Adipocyte (in vitro differentiated cells): ENCODE data around the gene BAIAP2.
"Not testable (repeated sequence)": the region's sequence is repeated elsewhere in the genome, so short reads cannot be mapped to it uniquely, and the experiment has no call there.

Experiments
- DNase-seq: peaks from one replicate; pipeline ENCODE4 v3.0.0-alpha.2; 2015; ENCODE audit warnings: low read depth
- H3K27me3 ChIP-seq: replicated peaks from 2 replicates; pipeline ENCODE4 v1.7.0; 2013; ENCODE audit warnings: mild to moderate bottlenecking, low read length, moderate library complexity; ENCODE audit not compliant: control insufficient read depth, insufficient read depth
- H3K36me3 ChIP-seq: 2 replicates; pipeline ENCODE4 v1.7.0; 2013; ENCODE audit warnings: low read length, mild to moderate bottlenecking, moderate library complexity; ENCODE audit not compliant: control insufficient read depth, insufficient read depth, severe bottlenecking
- H3K4me1 ChIP-seq: 2 replicates; pipeline ENCODE4 v1.7.0; 2013; ENCODE audit warnings: mild to moderate bottlenecking, low read length, moderate library complexity; ENCODE audit not compliant: control insufficient read depth, insufficient read depth
- H3K4me3 ChIP-seq: 2 replicates; pipeline ENCODE4 v1.7.0; 2013; ENCODE audit warnings: mild to moderate bottlenecking, low read length, moderate library complexity
- H3K9ac ChIP-seq: 2 replicates; pipeline ENCODE4 v1.7.0; 2013; ENCODE audit warnings: mild to moderate bottlenecking, low read length, moderate library complexity
- H3K9me3 ChIP-seq: 2 replicates; pipeline ENCODE4 v1.7.0; 2013; ENCODE audit warnings: mild to moderate bottlenecking, low read length, moderate library complexity; ENCODE audit not compliant: control insufficient read depth

Gene BAIAP2

GRCh38 chr17:81026266-81027036 is 8.5 kb upstream of the BAIAP2 start:
- peak overlapping the region; percentile 47 for H3K9ac ChIP-seq
- H3K4me3 ChIP-seq, result no peak overlapping the region
- peaks cover 28% of the 10 kb centered on the region for H3K4me1 ChIP-seq
- no peak for DNase-seq
- no peaks in the 10 kb centered on the region for H3K36me3 ChIP-seq
- H3K27me3 ChIP-seq, result peaks cover 18% of the 10 kb centered on the region
- H3K9me3 ChIP-seq, result no peaks in the 10 kb centered on the region

GRCh38 chr17:81027038-81027437 is 7.9 kb upstream of the BAIAP2 start:
- Histone ChIP-seq H3K36me3 (no peaks in the 10 kb centered on the region), H3K9ac (no peak overlapping the region), H3K4me1 (peaks cover 27% of the 10 kb centered on the region), H3K4me3 (no peak overlapping the region), H3K27me3 (peaks cover 18% of the 10 kb centered on the region), H3K9me3 (no peaks in the 10 kb centered on the region)
- DNase-seq, result no peak

- H3K4me1 ChIP-seq, result peaks cover 27% of the 10 kb centered on the region
- H3K9me3 ChIP-seq, result no peaks in the 10 kb centered on the region
- DNase-seq, result no peak
- no peaks in the 10 kb centered on the region for H3K36me3 ChIP-seq
- no peak overlapping the region for H3K9ac ChIP-seq
- H3K27me3 ChIP-seq, result peaks cover 18% of the 10 kb centered on the region
- H3K4me3 ChIP-seq, result no peak overlapping the region
Measured at GRCh38 chr17:81027591-81028505, 7.1 kb upstream of the BAIAP2 start.

GRCh38 chr17:81028506-81028858 is 6.5 kb upstream of the BAIAP2 start:
- Histone ChIP-seq H3K9me3 (no peaks in the 10 kb centered on the region), H3K4me3 (no peak overlapping the region), H3K36me3 (no peaks in the 10 kb centered on the region), H3K9ac (no peak overlapping the region), H3K27me3 (peaks cover 15% of the 10 kb centered on the region), H3K4me1 (peaks cover 29% of the 10 kb centered on the region)
- no peak for DNase-seq

- Histone ChIP-seq H3K9ac (no peak overlapping the region), H3K36me3 (no peaks in the 10 kb centered on the region), H3K27me3 (peaks cover 14% of the 10 kb centered on the region), H3K4me1 (peaks cover 35% of the 10 kb centered on the region), H3K9me3 (no peaks in the 10 kb centered on the region), H3K4me3 (no peak overlapping the region)
- no peak for DNase-seq
Measured at GRCh38 chr17:81029859-81030258, 5.1 kb upstream of the BAIAP2 start.

GRCh38 chr17:81030312-81030711 is 4.6 kb upstream of the BAIAP2 start:
- not testable (repeated sequence) for H3K9me3 ChIP-seq, H3K9ac ChIP-seq, DNase-seq, H3K4me3 ChIP-seq, H3K36me3 ChIP-seq
- peaks cover 30% of the 10 kb centered on the region for H3K4me1 ChIP-seq
- H3K27me3 ChIP-seq, result peaks cover 14% of the 10 kb centered on the region

GRCh38 chr17:81030741-81031565 is 4.0 kb upstream of the BAIAP2 start:
- no peak for DNase-seq
- H3K4me3 ChIP-seq, result no peak overlapping the region

GRCh38 chr17:81031566-81032550 is 3.1 kb upstream of the BAIAP2 start:
- H3K4me3 ChIP-seq, result no peak overlapping the region
- H3K4me1 ChIP-seq, result peaks cover 24% of the 10 kb centered on the region
- H3K36me3 ChIP-seq, result no peaks in the 10 kb centered on the region
- H3K9ac ChIP-seq, result no peak overlapping the region
- DNase-seq, result no peak
- H3K9me3 ChIP-seq, result no peaks in the 10 kb centered on the region
- H3K27me3 ChIP-seq, result peaks cover 14% of the 10 kb centered on the region

More at GRCh38 chr17:81030741-81031565, 4.0 kb upstream of the BAIAP2 start:
- Histone ChIP-seq H3K4me1 (peaks cover 26% of the 10 kb centered on the region), H3K9ac (no peak overlapping the region), H3K9me3 (no peaks in the 10 kb centered on the region), H3K27me3 (peaks cover 14% of the 10 kb centered on the region), H3K36me3 (no peaks in the 10 kb centered on the region)

- Histone ChIP-seq H3K4me3 (no peak overlapping the region), H3K36me3 (no peaks in the 10 kb centered on the region), H3K27me3 (peaks cover 6% of the 10 kb centered on the region), H3K9ac (no peak overlapping the region), H3K9me3 (no peaks in the 10 kb centered on the region), H3K4me1 (peaks cover 18% of the 10 kb centered on the region)
- no peak for DNase-seq
Measured at GRCh38 chr17:81032641-81033480, 2.1 kb upstream of the BAIAP2 start.
